Measurements from ENCODE around the gene PET117.

- TF ChIP-seq CTCF (IDR thresholded peaks at IDR 0.05): no peak
- TF ChIP-seq EZH2 (IDR thresholded peaks at IDR 0.05; ENCODE audit: borderline replicate concordance, insufficient read depth, low read depth, low read length, poor library complexity, severe bottlenecking): no peak
Observed at GRCh38 chr20:18137412-18138265, at the start of gene PET117, which contains the start of gene KAT14.

Data from B cell (primary cell).